ENCODE data around the gene GCG.

GCG gene

DNA sequence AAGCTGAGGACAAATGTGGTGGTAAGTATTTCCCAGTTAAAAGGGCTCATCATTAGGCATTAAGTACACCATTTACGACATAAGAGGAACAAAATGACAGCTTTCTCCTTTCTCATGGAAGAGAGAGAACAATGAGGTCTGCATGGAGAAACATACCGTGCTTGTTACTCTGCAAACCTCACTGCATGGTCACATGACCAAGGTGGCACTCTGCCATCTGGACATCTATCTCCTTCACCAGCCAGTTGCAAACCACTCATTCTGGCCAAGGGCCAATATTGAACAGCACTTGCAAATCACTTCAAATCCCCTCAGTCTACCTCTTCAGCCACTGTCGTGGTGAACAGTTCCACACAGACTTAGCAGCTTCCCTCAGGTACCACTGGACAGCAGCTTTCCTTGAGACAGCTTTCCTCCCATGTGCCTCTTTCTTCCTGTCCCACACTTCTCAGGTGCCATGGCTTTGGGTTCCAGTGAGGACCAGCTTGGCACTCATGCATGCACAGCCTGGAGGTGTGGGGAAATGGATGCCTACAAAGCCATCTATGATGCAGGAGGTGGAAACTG lies 48.5 kb downstream of the GCG start:
- Histone ChIP-seq H3K9ac (ENCODE audit: low read length) (no peak overlapping the region), H3K4me2 (ENCODE audit: low read depth, low read length, poor library complexity, severe bottlenecking) (no peak overlapping the region), H3K27ac (ENCODE audit: low read depth, low read length) (no peak overlapping the region), H4K20me1 (ENCODE audit: low read depth, low read length) (no peaks in the 10 kb centered on the region), H3K79me2 (ENCODE audit: insufficient read depth, low read length) (no peaks in the 10 kb centered on the region), H3K27me3 (ENCODE audit: low read length) (no peaks in the 10 kb centered on the region), H3F3A (ENCODE audit: insufficient read depth) (no peaks in the 10 kb centered on the region), H3K4me3 (ENCODE audit: insufficient read depth, low read length, poor library complexity, severe bottlenecking) (no peak overlapping the region), H2AFZ (ENCODE audit: low read depth, low read length, severe bottlenecking) (no peak overlapping the region), H3K9me3 (ENCODE audit: insufficient read depth, low read length) (no peaks in the 10 kb centered on the region), H3K36me3 (ENCODE audit: low read length) (no peaks in the 10 kb centered on the region), H3K9me2 (replicated peaks; ENCODE audit: insufficient read depth, low read length) (no peaks in the 10 kb centered on the region)
- TF ChIP-seq EZH2phosphoT487 (conservative IDR thresholded peaks at IDR 0.05; ENCODE audit: low read length), result no peak
- TF ChIP-seq, protein P1, sequence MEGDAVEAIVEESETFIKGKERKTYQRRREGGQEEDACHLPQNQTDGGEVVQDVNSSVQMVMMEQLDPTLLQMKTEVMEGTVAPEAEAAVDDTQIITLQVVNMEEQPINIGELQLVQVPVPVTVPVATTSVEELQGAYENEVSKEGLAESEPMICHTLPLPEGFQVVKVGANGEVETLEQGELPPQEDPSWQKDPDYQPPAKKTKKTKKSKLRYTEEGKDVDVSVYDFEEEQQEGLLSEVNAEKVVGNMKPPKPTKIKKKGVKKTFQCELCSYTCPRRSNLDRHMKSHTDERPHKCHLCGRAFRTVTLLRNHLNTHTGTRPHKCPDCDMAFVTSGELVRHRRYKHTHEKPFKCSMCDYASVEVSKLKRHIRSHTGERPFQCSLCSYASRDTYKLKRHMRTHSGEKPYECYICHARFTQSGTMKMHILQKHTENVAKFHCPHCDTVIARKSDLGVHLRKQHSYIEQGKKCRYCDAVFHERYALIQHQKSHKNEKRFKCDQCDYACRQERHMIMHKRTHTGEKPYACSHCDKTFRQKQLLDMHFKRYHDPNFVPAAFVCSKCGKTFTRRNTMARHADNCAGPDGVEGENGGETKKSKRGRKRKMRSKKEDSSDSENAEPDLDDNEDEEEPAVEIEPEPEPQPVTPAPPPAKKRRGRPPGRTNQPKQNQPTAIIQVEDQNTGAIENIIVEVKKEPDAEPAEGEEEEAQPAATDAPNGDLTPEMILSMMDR (IDR thresholded peaks at IDR 0.05; ENCODE audit: insufficient read depth, low read length, poor library complexity, severe bottlenecking), result no peak

DNA sequence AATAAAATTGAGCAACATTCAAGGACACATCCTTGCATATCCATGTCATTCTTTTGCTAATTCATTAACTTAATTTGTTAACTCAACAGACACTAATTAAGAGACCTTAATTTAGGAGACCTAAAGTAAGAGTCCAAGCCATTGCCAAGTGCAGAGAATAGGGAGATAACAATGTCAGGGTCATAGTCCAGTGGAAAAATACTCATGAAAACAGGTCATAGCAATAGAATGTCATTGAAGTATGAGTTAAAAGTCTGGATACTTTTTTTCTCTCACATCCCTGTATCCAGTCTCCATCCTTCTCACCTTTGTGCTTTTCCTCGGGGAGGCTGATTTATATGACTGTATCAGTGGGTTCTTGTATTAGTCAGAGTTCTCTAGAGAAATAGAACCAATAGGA lies 51.5 kb downstream of the GCG start:
- H2AFZ ChIP-seq (ENCODE audit: low read depth, low read length, severe bottlenecking), result no peak overlapping the region
- H3K4me2 ChIP-seq (ENCODE audit: low read depth, low read length, poor library complexity, severe bottlenecking), result no peak overlapping the region

DNA sequence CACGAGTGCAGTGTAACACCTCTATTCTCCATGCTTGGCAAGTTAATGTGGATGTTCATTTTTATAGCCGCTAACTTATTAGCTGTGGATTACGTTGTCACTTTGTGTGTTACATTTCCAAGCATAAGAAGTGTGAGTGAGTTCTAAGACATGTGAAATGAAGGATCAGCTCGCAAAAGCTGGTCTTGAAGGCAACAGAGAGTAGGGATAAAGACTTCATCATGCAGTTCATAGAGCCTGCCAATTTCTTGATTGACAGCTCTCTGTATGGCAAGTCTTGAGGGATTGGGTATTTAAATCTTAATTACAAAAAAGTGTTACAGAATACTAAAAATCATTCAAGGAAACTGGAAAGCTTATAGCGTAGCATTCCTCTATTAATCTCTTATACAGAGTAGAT lies 52.2 kb downstream of the GCG start:
- Histone ChIP-seq H3K4me2 (ENCODE audit: low read depth, low read length, poor library complexity, severe bottlenecking) (no peak overlapping the region), H3K36me3 (ENCODE audit: low read length) (no peaks in the 10 kb centered on the region), H3K27ac (ENCODE audit: low read depth, low read length) (no peak overlapping the region), H3K27me3 (ENCODE audit: low read length) (no peaks in the 10 kb centered on the region), H2AFZ (ENCODE audit: low read depth, low read length, severe bottlenecking) (no peak overlapping the region), H3K9me2 (replicated peaks; ENCODE audit: insufficient read depth, low read length) (no peaks in the 10 kb centered on the region), H4K20me1 (ENCODE audit: low read depth, low read length) (no peaks in the 10 kb centered on the region), H3K79me2 (ENCODE audit: insufficient read depth, low read length) (no peaks in the 10 kb centered on the region), H3K4me3 (ENCODE audit: insufficient read depth, low read length, poor library complexity, severe bottlenecking) (no peak overlapping the region), H3K9ac (ENCODE audit: low read length) (no peak overlapping the region), H3K9me3 (ENCODE audit: insufficient read depth, low read length) (no peaks in the 10 kb centered on the region), H3F3A (ENCODE audit: insufficient read depth) (no peaks in the 10 kb centered on the region)
- no peak for TF ChIP-seq EZH2phosphoT487 (conservative IDR thresholded peaks at IDR 0.05; ENCODE audit: low read length)
- TF ChIP-seq, protein P1 (IDR thresholded peaks at IDR 0.05; ENCODE audit: insufficient read depth, low read length, poor library complexity, severe bottlenecking), result no peak

More for the DNA sequence above, 51.5 kb downstream of the GCG start:
- H4K20me1 ChIP-seq (ENCODE audit: low read depth, low read length), result no peaks in the 10 kb centered on the region
- H3K9me3 ChIP-seq (ENCODE audit: insufficient read depth, low read length), result no peaks in the 10 kb centered on the region
- H3K4me3 ChIP-seq (ENCODE audit: insufficient read depth, low read length, poor library complexity, severe bottlenecking), result no peak overlapping the region
- no peak overlapping the region for H3K27ac ChIP-seq (ENCODE audit: low read depth, low read length)
- no peaks in the 10 kb centered on the region for H3K79me2 ChIP-seq (ENCODE audit: insufficient read depth, low read length)
- TF ChIP-seq, protein P1 (IDR thresholded peaks at IDR 0.05; ENCODE audit: insufficient read depth, low read length, poor library complexity, severe bottlenecking), result no peak
- no peak for TF ChIP-seq EZH2phosphoT487 (conservative IDR thresholded peaks at IDR 0.05; ENCODE audit: low read length)
- H3K36me3 ChIP-seq (ENCODE audit: low read length), result no peaks in the 10 kb centered on the region
- H3K27me3 ChIP-seq (ENCODE audit: low read length), result no peaks in the 10 kb centered on the region
- H3K9ac ChIP-seq (ENCODE audit: low read length), result no peak overlapping the region
- no peaks in the 10 kb centered on the region for H3K9me2 ChIP-seq (replicated peaks; ENCODE audit: insufficient read depth, low read length)
- no peaks in the 10 kb centered on the region for H3F3A ChIP-seq (ENCODE audit: insufficient read depth)

All from SU-DHL-6 (cell line).